B cell (primary cell): ENCODE measurements around the gene TCF25. TPM values are rescaled to one million over a fixed set of nuclear protein-coding genes. Genes with fewer than 3 reads are reported as not detected.

Experiments
- ATAC-seq: fragments of 200-7000 bp; cut with Tn5 transposase; one replicate; pipeline ENCODE4 v1.10.0; 2021; ENCODE audit warnings: low read depth, mild to moderate bottlenecking, moderate number of reproducible peaks, moderate library complexity
- CTCF ChIA-PET: fragments of 350-600 bp; sonication (Branson Sonifier 250); formaldehyde crosslinking; loops from one replicate; lab custom pipeline; 2021; ENCODE audit warnings: antibody characterized with exemption, inconsistent platforms; lab: Charles Lee
- POLR2A ChIA-PET: fragments of 350-600 bp; sonication (Branson Sonifier 250); formaldehyde crosslinking; loops from one replicate; lab custom pipeline; 2021; ENCODE audit warnings: antibody characterized with exemption; lab: Charles Lee
- DNase-seq: peaks from one replicate; pipeline ENCODE4 v3.0.0; 2013
- H2AFZ ChIP-seq: 2 replicates; pipeline ENCODE4 v1.6.1; 2012; ENCODE audit warnings: mild to moderate bottlenecking, low read depth, low read length; ENCODE audit not compliant: insufficient read depth, poor library complexity, severe bottlenecking
- H3K27ac ChIP-seq, 2 donors: 1 replicate in 1 of 2; 2 replicates in 1 of 2; pipeline ENCODE4 v1.5.1; 2012 to 2013; ENCODE audit warnings: low read length in 2 of 2, mild to moderate bottlenecking in 2 of 2, moderate library complexity in 1 of 2
- H3K27me3 ChIP-seq, 4 experiments: fragments of 200-600 bp in 1 of 4; sonication (generic) in 1 of 4; replicated peaks in 1 of 4; 1 replicate in 2 of 4; 2 replicates in 2 of 4; pipeline versions ENCODE4 v1.6.1 to v1.7.0; 2013 to 2016; ENCODE audit warnings: low read length in 3 of 4, mild to moderate bottlenecking in 2 of 4, mixed read lengths in 1 of 4, moderate library complexity in 1 of 4; ENCODE audit not compliant: insufficient read depth in 4 of 4, control insufficient read depth in 3 of 4; ENCODE audit errors: control extremely low read depth in 1 of 4
- H3K36me3 ChIP-seq, 2 experiments: replicated peaks in 1 of 2; 1 replicate in 1 of 2; 2 replicates in 1 of 2; pipeline versions ENCODE4 v1.6.1 to v1.7.1; 2013; ENCODE audit warnings: low read length in 1 of 2; ENCODE audit not compliant: insufficient read depth in 2 of 2, control insufficient read depth in 1 of 2; ENCODE audit errors: control extremely low read depth in 1 of 2, extremely low read depth in 1 of 2
- H3K4me1 ChIP-seq, 2 donors: fragments of 200-600 bp in 1 of 2; sonication (generic) in 1 of 2; 1 replicate in 1 of 2; 2 replicates in 1 of 2; pipeline versions ENCODE4 v1.5.1 to v1.6.1; 2013 to 2017; ENCODE audit warnings: low read length in 2 of 2; ENCODE audit not compliant: control insufficient read depth in 2 of 2, insufficient read depth in 2 of 2
- H3K4me2 ChIP-seq: replicated peaks from 2 replicates; pipeline ENCODE3; 2012; ENCODE audit warnings: mild to moderate bottlenecking, low read depth, low read length; ENCODE audit not compliant: poor library complexity, severe bottlenecking
- H3K4me3 ChIP-seq, 5 experiments: fragments of 200-600 bp in 1 of 5; sonication (generic) in 1 of 5; 1 replicate in 3 of 5; 2 replicates in 2 of 5; pipeline versions ENCODE4 v1.5.1 to v1.7.0; 2011 to 2016; ENCODE audit warnings: low read length in 4 of 5, mild to moderate bottlenecking in 4 of 5, low read depth in 2 of 5, control low read depth in 1 of 5, moderate library complexity in 1 of 5; ENCODE audit not compliant: insufficient read depth in 1 of 5; ENCODE audit errors: control extremely low read depth in 1 of 5, extremely low read depth in 1 of 5
- H3K79me2 ChIP-seq: fragments of 200-600 bp; sonication (generic); one replicate; pipeline ENCODE4 v1.6.0; 2016; ENCODE audit warnings: low read length; ENCODE audit not compliant: control insufficient read depth, insufficient read depth
- H3K9ac ChIP-seq: fragments of 200-600 bp; sonication (generic); 2 replicates; pipeline ENCODE4 v1.6.1; 2017; ENCODE audit warnings: mild to moderate bottlenecking, low read length, moderate library complexity
- H3K9me3 ChIP-seq, 3 donors: one replicate each; pipeline versions ENCODE4 v1.6.1 to v1.7.1; 2013; ENCODE audit warnings: low read length in 2 of 3; ENCODE audit not compliant: control insufficient read depth in 2 of 3, insufficient read depth in 1 of 3; ENCODE audit errors: control extremely low read depth in 1 of 3
- H4K20me1 ChIP-seq: 2 replicates; pipeline ENCODE4 v1.6.0; 2012; ENCODE audit warnings: mild to moderate bottlenecking, low read length; ENCODE audit not compliant: insufficient read depth, control insufficient read depth, poor library complexity, severe bottlenecking
- H3K27ac Mint-ChIP-seq: one replicate; pipeline ENCODE4 v1.8.0; 2021; ENCODE audit warnings: mixed read lengths
- H3K27me3 Mint-ChIP-seq: one replicate; pipeline ENCODE4 v1.8.0; 2021; ENCODE audit warnings: mixed read lengths
- H3K4me1 Mint-ChIP-seq: one replicate; pipeline ENCODE4 v1.8.0; 2021; ENCODE audit warnings: mixed read lengths
- H3K4me3 Mint-ChIP-seq: one replicate; pipeline ENCODE4 v1.8.0; 2021; ENCODE audit warnings: mixed read lengths
- H3K9me3 Mint-ChIP-seq: one replicate; pipeline ENCODE4 v1.8.0; 2022; ENCODE audit warnings: mixed read lengths; ENCODE audit not compliant: insufficient read depth
- CTCF ChIP-seq: fragments of 200-600 bp; IDR thresholded peaks from one replicate; pipeline ENCODE4 v1.8.0; 2022; ENCODE audit warnings: antibody characterized with exemption, mild to moderate bottlenecking
- EZH2 ChIP-seq: IDR thresholded peaks from 2 replicates; pipeline ENCODE4 v1.6.1; 2012; ENCODE audit warnings: borderline replicate concordance, low read depth, mild to moderate bottlenecking, moderate library complexity, low read length; ENCODE audit not compliant: insufficient read depth, poor library complexity, severe bottlenecking
- WGBS: methylation state at CpG from one replicate; pipeline ENCODE4 v1.1.5; 2013; ENCODE audit warnings: missing lambda C conversion rate; ENCODE audit not compliant: insufficient coverage; 5-methylcytosine and 5-hydroxymethylcytosine counted together
- intact Hi-C: fragments of 100-400 bp; cut with micrococcal nuclease; formaldehyde crosslinking; loops from one replicate; pipeline ENCODE4 v1.10.0; 2022
- polyA plus RNA-seq: library from polyadenylated mRNA; depleted of rRNA; stranded (reverse); fragments of >200 nt; gene quantifications from 2 replicates; pipeline ENCODE4 v1.2.3, GENCODE V29; 2012
- total RNA-seq, 2 donors: library from RNA; stranded (reverse); fragments of 120-200 nt in 1 of 2; gene quantifications; 1 replicate in 1 of 2; 2 replicates in 1 of 2; pipeline versions ENCODE4 v1.2.3 to v1.2.4, GENCODE V29; 2013 to 2022

The TCF25 gene
- total and polyA plus RNA-seq, 2 donors (not counting 1 experiment from before 2014, with no cell fraction given), result 200 to 444 TPM

GRCh38 chr16:89956505-89957215, 83.3 kb downstream of the TCF25 start:
- CTCF ChIA-PET, result interaction anchor here (0.7 to 1.4 kb wide), 4 partner anchors 10 to 46 kb away, joined by 3 to 4 read pairs (median 3); partner anchors contain the start of gene MC1R
- POLR2A ChIA-PET, result interaction anchor here (1.0 to 1.7 kb wide), 2 partner anchors 15 to 29 kb away, joined by 3 to 4 read pairs; no protein-coding TSS in a partner anchor
- peaks cover 61% of the 10 kb centered on the region for H3K4me1 Mint-ChIP-seq
- H3K27ac Mint-ChIP-seq, result peak overlapping the region; percentile 85
- H3K27me3 ChIP-seq, result no peaks in the 10 kb centered on the region
- H3K9ac ChIP-seq, result no peak overlapping the region
- H4K20me1 ChIP-seq, result peaks cover 79% of the 10 kb centered on the region
- H3K27ac ChIP-seq, result peak overlapping the region in 1 of 2 donors; percentile 26
- H3K36me3 ChIP-seq, result peaks cover 0 to 59% of the 10 kb centered on the region in 2 experiments
- peaks cover 63 to 66% of the 10 kb centered on the region in 2 donors for H3K4me1 ChIP-seq
- no peak overlapping the region for H2AFZ ChIP-seq
- H3K4me3 Mint-ChIP-seq, result peak overlapping the region; percentile 73
- peak; percentile 7 for ATAC-seq
- no peaks in the 10 kb centered on the region for H3K9me3 Mint-ChIP-seq
- 57% methylated on average over 13 of the region's 15 CpGs for WGBS
- peak overlapping the region in 1 of 5 experiments; percentile 15 for H3K4me3 ChIP-seq
- TF ChIP-seq EZH2, result no peak
- no peak for TF ChIP-seq CTCF
- peak; percentile 53 for DNase-seq
- peak overlapping the region; percentile 68 for H3K4me2 ChIP-seq
- H3K79me2 ChIP-seq, result peaks cover 56% of the 10 kb centered on the region
- intact Hi-C loops, result loop anchor here (2.0 kb wide), 1 partner anchor 16 kb away; no protein-coding TSS in a partner anchor
- H3K27me3 Mint-ChIP-seq, result no peaks in the 10 kb centered on the region
- H3K9me3 ChIP-seq, result peaks cover 0 to 13% (median 0%) of the 10 kb centered on the region in 3 donors
